ENCODE data around the gene PJA2. TPM values are rescaled to one million over a fixed set of nuclear protein-coding genes. Genes with fewer than 3 reads are reported as not detected.

Gene PJA2
- total and polyA plus RNA-seq, 2 of the 8 experiments (the other 6 are each of a cell fraction or from before 2014, with no cell fraction given) = 15.3 to 47.7 TPM

- no peak for FAIRE-seq
Observed at GRCh38 chr5:109374625-109375024, 35.1 kb downstream of the PJA2 start.

More at GRCh38 chr5:109374625-109375024, 35.1 kb downstream of the PJA2 start:
- Histone ChIP-seq H4K20me1 (replicated peaks in 1 of 2; ENCODE audit: control insufficient read depth in 1 of 2, insufficient read depth in 2 of 2, low read length in 2 of 2) (no peaks in the 10 kb centered on the region), H2AK5ac (ENCODE audit: low read depth, low read length) (no peak overlapping the region), H2BK12ac (ENCODE audit: low read depth, low read length) (no peak overlapping the region), H3K4me3 (ENCODE audit: extremely low read depth in 1 of 4, insufficient read depth in 2 of 4, low read depth in 3 of 4, low read length in 4 of 4) (no peak overlapping the region), H3K23ac (ENCODE audit: insufficient read length) (no peak overlapping the region), H3K79me2 (ENCODE audit: control insufficient read depth in 1 of 2, insufficient read depth in 2 of 2, low read length in 2 of 2) (no peaks in the 10 kb centered on the region; a peak in 1 of 4 replicates), H4K5ac (ENCODE audit: insufficient read length, low read depth, low read length) (no peak overlapping the region), H4K91ac (replicated peaks; ENCODE audit: insufficient read length, low read length) (no peak overlapping the region), H3K4ac (replicated peaks; ENCODE audit: insufficient read length, low read depth, low read length) (no peak overlapping the region), H2BK120ac (replicated peaks; ENCODE audit: low read depth, low read length) (no peak overlapping the region), H4K8ac (ENCODE audit: extremely low read depth, insufficient read depth, low read length) (no peak overlapping the region), H2BK5ac (ENCODE audit: low read depth, low read length) (no peak overlapping the region), H3K4me1 (replicated peaks in 1 of 4; ENCODE audit: control insufficient read depth in 3 of 4, insufficient read depth in 4 of 4, low read length in 3 of 4) (no peaks in the 10 kb centered on the region), H2AFZ (ENCODE audit: low read length) (no peak overlapping the region), H3K36me3 (ENCODE audit: control insufficient read depth in 2 of 4, insufficient read depth in 4 of 4, low read length in 3 of 4) (peaks cover 4 to 27% (median 10%) of the 10 kb centered on the region in 4 experiments), H3K18ac (ENCODE audit: extremely low read depth, low read length) (no peak overlapping the region), H2BK15ac (ENCODE audit: low read length) (no peak overlapping the region), H3K79me1 (ENCODE audit: low read depth, low read length) (no peaks in the 10 kb centered on the region), H3K56ac (replicated peaks; ENCODE audit: insufficient read length, low read depth, low read length) (no peak overlapping the region), H3K9ac (replicated peaks in 1 of 4; ENCODE audit: extremely low read depth in 1 of 4, low read depth in 3 of 4, low read length in 3 of 4) (no peak overlapping the region), H3K23me2 (ENCODE audit: low read depth, low read length) (no peaks in the 10 kb centered on the region), H3K9me3 (ENCODE audit: insufficient read depth in 2 of 2, low read depth in 1 of 2, low read length in 1 of 2) (no peaks in the 10 kb centered on the region), H3K27me3 (replicated peaks in 1 of 4; ENCODE audit: control insufficient read depth in 3 of 4, extremely low read depth in 1 of 4, insufficient read depth in 3 of 4, low read length in 3 of 4) (no peaks in the 10 kb centered on the region), H3K4me2 (ENCODE audit: insufficient read depth in 1 of 2, low read depth in 2 of 2, low read length in 2 of 2) (no peak overlapping the region), H3K27ac (ENCODE audit: low read depth, low read length) (no peak overlapping the region), H2BK20ac (ENCODE audit: low read length) (no peak overlapping the region), H3K14ac (ENCODE audit: insufficient read length) (no peak overlapping the region)
- DNase-seq (ENCODE audit: low read depth in 1 of 2, low spot score in 2 of 2) = no peak
- CTCF ChIA-PET (ENCODE audit: partially characterized antibody) = interaction anchor here (0.7 to 2.1 kb wide), 4 partner anchors 53 to 841 kb away, joined by 3 to 4 read pairs (median 3); no protein-coding TSS in a partner anchor
- TF ChIP-seq HDAC6 (IDR thresholded peaks at IDR 0.05; ENCODE audit: low read depth, low read length) (no peak), RNF2 (IDR thresholded peaks at IDR 0.05; ENCODE audit: borderline replicate concordance, low read depth, low read length, missing control alignments, poor library complexity, severe bottlenecking) (no peak), EP300 (IDR thresholded peaks at IDR 0.05; ENCODE audit: borderline replicate concordance in 1 of 2, low read depth in 2 of 2, low read length in 2 of 2) (no peak), MAFK (IDR thresholded peaks at IDR 0.05; ENCODE audit: low read depth, low read length) (no peak), SUZ12 (IDR thresholded peaks at IDR 0.05; ENCODE audit: low read length) (no peak), TBP (IDR thresholded peaks at IDR 0.05; ENCODE audit: low read depth, low read length) (no peak), CTCF (IDR thresholded peaks at IDR 0.05; ENCODE audit: control extremely low read depth in 1 of 3, insufficient read depth in 1 of 3, low read depth in 1 of 3, low read length in 3 of 3) (no peak), POU5F1 (IDR thresholded peaks at IDR 0.05; ENCODE audit: low read depth, low read length) (no peak)
- POLR2A ChIA-PET (ENCODE audit: partially characterized antibody) = no interaction called here

Measured in H1 (cell line).